ENCODE data around the gene VTA1.

VTA1 gene

GRCh38 chr6:142210606-142211005 lies 63.5 kb downstream of the VTA1 start:
- no peaks in the 10 kb centered on the region for H3K79me2 ChIP-seq (ENCODE audit: insufficient read depth, low read depth)
- TF ChIP-seq CTCF (conservative IDR thresholded peaks at IDR 0.05; ENCODE audit: low read depth, low read length): no peak
- no peak overlapping the region for H3K4me2 ChIP-seq
- H3K9ac ChIP-seq: no peak overlapping the region
- no peak overlapping the region for H2AFZ ChIP-seq (ENCODE audit: low read depth)
- H4K20me1 ChIP-seq (ENCODE audit: insufficient read depth): no peaks in the 10 kb centered on the region
- H3K27ac ChIP-seq: no peak overlapping the region
- no peaks in the 10 kb centered on the region for H3K4me1 ChIP-seq (ENCODE audit: low read depth, poor library complexity, severe bottlenecking)
- H3K27me3 ChIP-seq (ENCODE audit: insufficient read depth, low read depth): no peaks in the 10 kb centered on the region
- H3K4me3 ChIP-seq (IDR thresholded peaks at IDR 0.05; ENCODE audit: insufficient read depth, low read depth, low read length): no peak overlapping the region
- peaks cover 6% of the 10 kb centered on the region; the same call in 1 of the 2 replicates for H3K36me3 ChIP-seq (ENCODE audit: insufficient read depth)

GRCh38 chr6:142213402-142213801 lies 66.3 kb downstream of the VTA1 start:
- Histone ChIP-seq H4K20me1 (ENCODE audit: insufficient read depth) (no peaks in the 10 kb centered on the region), H3K4me3 (IDR thresholded peaks at IDR 0.05; ENCODE audit: insufficient read depth, low read depth, low read length) (no peak overlapping the region), H3K4me1 (ENCODE audit: low read depth, poor library complexity, severe bottlenecking) (no peaks in the 10 kb centered on the region), H3K9ac (no peak overlapping the region), H3K27me3 (ENCODE audit: insufficient read depth, low read depth) (no peaks in the 10 kb centered on the region), H2AFZ (ENCODE audit: low read depth) (no peak overlapping the region), H3K4me2 (no peak overlapping the region), H3K27ac (no peak overlapping the region), H3K36me3 (ENCODE audit: insufficient read depth) (no peaks in the 10 kb centered on the region), H3K79me2 (ENCODE audit: insufficient read depth, low read depth) (no peaks in the 10 kb centered on the region)
- TF ChIP-seq CTCF (conservative IDR thresholded peaks at IDR 0.05; ENCODE audit: low read depth, low read length): no peak

- H3K27me3 ChIP-seq (ENCODE audit: insufficient read depth, low read depth): no peaks in the 10 kb centered on the region
- no peak overlapping the region for H3K9ac ChIP-seq
- no peaks in the 10 kb centered on the region for H3K4me1 ChIP-seq (ENCODE audit: low read depth, poor library complexity, severe bottlenecking)
- no peak for TF ChIP-seq CTCF (conservative IDR thresholded peaks at IDR 0.05; ENCODE audit: low read depth, low read length)
- no peaks in the 10 kb centered on the region for H3K79me2 ChIP-seq (ENCODE audit: insufficient read depth, low read depth)
- no peaks in the 10 kb centered on the region for H3K36me3 ChIP-seq (ENCODE audit: insufficient read depth)
- H4K20me1 ChIP-seq (ENCODE audit: insufficient read depth): no peaks in the 10 kb centered on the region
- no peak overlapping the region for H3K4me3 ChIP-seq (IDR thresholded peaks at IDR 0.05; ENCODE audit: insufficient read depth, low read depth, low read length)
- H2AFZ ChIP-seq (ENCODE audit: low read depth): no peak overlapping the region
- no peak overlapping the region for H3K4me2 ChIP-seq
- H3K27ac ChIP-seq: no peak overlapping the region
These were observed 71.4 kb downstream of the VTA1 start for GRCh38 chr6:142218446-142218845.

- H3K36me3 ChIP-seq (ENCODE audit: insufficient read depth): no peaks in the 10 kb centered on the region
- no peaks in the 10 kb centered on the region for H4K20me1 ChIP-seq (ENCODE audit: insufficient read depth)
- H3K4me2 ChIP-seq: no peak overlapping the region
- H3K4me1 ChIP-seq (ENCODE audit: low read depth, poor library complexity, severe bottlenecking): no peaks in the 10 kb centered on the region
- H3K9ac ChIP-seq: no peak overlapping the region
- H3K4me3 ChIP-seq (IDR thresholded peaks at IDR 0.05; ENCODE audit: insufficient read depth, low read depth, low read length): no peak overlapping the region
- no peak for TF ChIP-seq CTCF (conservative IDR thresholded peaks at IDR 0.05; ENCODE audit: low read depth, low read length)
- H3K27ac ChIP-seq: no peak overlapping the region
- H3K27me3 ChIP-seq (ENCODE audit: insufficient read depth, low read depth): no peaks in the 10 kb centered on the region
- no peaks in the 10 kb centered on the region for H3K79me2 ChIP-seq (ENCODE audit: insufficient read depth, low read depth)
- H2AFZ ChIP-seq (ENCODE audit: low read depth): no peak overlapping the region
These were observed 75.0 kb downstream of the VTA1 start for GRCh38 chr6:142222022-142222421.
